Type B pancreatic cell (in vitro differentiated cells): ENCODE results near the gene SIK2. TPM values are rescaled to one million over a fixed set of nuclear protein-coding genes. Genes with fewer than 3 reads are reported as not detected.
"Not testable (repeated sequence)": the region's sequence is repeated elsewhere in the genome, so short reads cannot be mapped to it uniquely, and the experiment has no call there.

Experiments
- DNase-seq: peaks from one replicate; pipeline ENCODE4 v3.0.0; 2021; ENCODE audit warnings: mixed read lengths; ENCODE audit not compliant: unreplicated experiment; ENCODE audit errors: extremely low spot score
- H3K27ac Mint-ChIP-seq: 2 replicates; pipeline ENCODE4 v1.8.0; 2021; ENCODE audit warnings: mild to moderate bottlenecking, mixed read lengths
- H3K27me3 Mint-ChIP-seq: 2 replicates; pipeline ENCODE4 v1.8.0; 2021; ENCODE audit warnings: mixed read lengths
- H3K36me3 Mint-ChIP-seq: 2 replicates; pipeline ENCODE4 v1.8.0; 2021; ENCODE audit warnings: mixed read lengths
- H3K4me1 Mint-ChIP-seq: one replicate; pipeline ENCODE4 v1.8.0; 2021; ENCODE audit warnings: mixed read lengths; ENCODE audit not compliant: unreplicated experiment
- H3K4me3 Mint-ChIP-seq: 2 replicates; pipeline ENCODE4 v1.8.0; 2021; ENCODE audit warnings: mild to moderate bottlenecking, mixed read lengths
- H3K9me3 Mint-ChIP-seq: 2 replicates; pipeline ENCODE4 v1.8.0; 2021; ENCODE audit warnings: mixed read lengths
- CTCF ChIP-seq: fragments of 200-600 bp; sonication (generic); conservative IDR thresholded peaks from 2 replicates; pipeline ENCODE4 v1.5.0; 2021; ENCODE audit warnings: antibody characterized with exemption, mild to moderate bottlenecking
- total RNA-seq: library from RNA; stranded (reverse); gene quantifications from 2 replicates; pipeline ENCODE4 v1.2.1, GENCODE V29; 2021; ENCODE audit warnings: low replicate concordance

The SIK2 gene
- total RNA-seq, 1 donor from 2014 or later = 28.0 TPM

- DNase-seq = no peak
- Mint-ChIP-seq H3K4me3 (peak overlapping the region; percentile 93), H3K27me3 (no peaks in the 10 kb centered on the region), H3K4me1 (peaks cover 20% of the 10 kb centered on the region), H3K36me3 (peaks cover 16% of the 10 kb centered on the region), H3K27ac (peak overlapping the region; percentile 88), H3K9me3 (no peaks in the 10 kb centered on the region)
- no peak for TF ChIP-seq CTCF
Measured at GRCh38 chr11:111765320-111765983, 163.2 kb downstream of the SIK2 start.

DNA sequence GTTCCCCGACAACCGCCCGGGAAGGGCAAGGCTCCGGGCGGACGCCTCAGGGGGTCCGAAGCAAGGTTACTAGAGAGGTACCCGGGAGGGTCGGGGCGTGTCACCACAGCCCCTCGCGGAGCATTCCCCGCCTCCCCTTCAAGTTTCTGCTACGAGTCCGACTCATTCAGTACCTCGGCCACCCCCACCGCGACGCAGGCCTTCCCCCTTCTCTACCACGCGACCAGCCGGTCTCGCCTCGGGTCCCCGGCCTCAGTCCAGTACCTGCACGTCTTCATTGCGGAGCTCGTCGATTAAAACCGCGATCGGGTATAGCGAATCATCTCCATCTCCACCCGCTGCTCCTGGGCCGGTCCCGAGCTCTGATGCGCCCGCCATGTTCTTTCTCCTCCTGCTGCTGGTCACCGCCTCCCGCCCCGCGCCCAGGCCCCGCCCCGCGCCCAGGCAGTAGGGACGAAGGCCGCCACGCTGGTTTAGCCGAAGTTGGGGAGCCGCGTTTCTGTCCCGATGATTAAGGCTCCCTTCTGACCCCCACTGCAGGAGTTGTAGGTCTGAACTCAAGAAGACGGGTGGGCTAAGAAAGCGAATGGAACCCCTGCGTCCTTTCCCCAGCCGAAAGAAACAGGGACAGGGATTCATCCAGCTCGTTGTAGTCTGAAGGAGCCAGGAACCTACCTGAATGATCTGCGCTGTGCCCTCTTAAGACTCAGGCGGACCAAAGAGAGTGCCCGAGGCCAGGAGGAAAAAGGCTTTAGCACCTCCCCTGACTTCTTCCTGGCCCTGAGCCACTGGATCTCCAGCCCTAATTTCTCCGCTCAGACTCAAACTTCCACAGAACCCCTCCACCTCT, 164.0 kb downstream of the SIK2 start, which contains the start of gene PPP2R1B:
Gene PPP2R1B (minus strand): TSS at position 406 of the 850 bp plus-strand sequence. CDS start 28 bp downstream, at position 378.
- H3K27me3 Mint-ChIP-seq = no peaks in the 10 kb centered on the region
- H3K4me1 Mint-ChIP-seq = peaks cover 24% of the 10 kb centered on the region
- peaks cover 13% of the 10 kb centered on the region for H3K36me3 Mint-ChIP-seq
- peak; percentile 77 for DNase-seq
- no peaks in the 10 kb centered on the region for H3K9me3 Mint-ChIP-seq
- peak within 1 kb of the TSS; percentile 88 for H3K27ac Mint-ChIP-seq
- H3K4me3 Mint-ChIP-seq = peak within 1 kb of the TSS; percentile 93
- no peak for TF ChIP-seq CTCF

- Mint-ChIP-seq H3K4me3 (peak overlapping the region; percentile 93), H3K4me1 (peaks cover 24% of the 10 kb centered on the region), H3K27me3 (no peaks in the 10 kb centered on the region), H3K9me3 (no peaks in the 10 kb centered on the region), H3K36me3 (peaks cover 11% of the 10 kb centered on the region), H3K27ac (peak overlapping the region; percentile 88)
- DNase-seq = no peak
- no peak for TF ChIP-seq CTCF
Measured at GRCh38 chr11:111766834-111767142, 164.5 kb downstream of the SIK2 start.

GRCh38 chr11:111770581-111771134, 168.4 kb downstream of the SIK2 start:
- Mint-ChIP-seq H3K36me3 (no peaks in the 10 kb centered on the region), H3K9me3 (no peaks in the 10 kb centered on the region), H3K4me1 (peaks cover 10% of the 10 kb centered on the region), H3K27me3 (no peaks in the 10 kb centered on the region), H3K4me3 (no peak overlapping the region), H3K27ac (peak overlapping the region; percentile 3)
- no peak for DNase-seq
- no peak for TF ChIP-seq CTCF

GRCh38 chr11:111771205-111771604, 169.0 kb downstream of the SIK2 start:
- not testable (repeated sequence) for H3K27ac Mint-ChIP-seq, H3K36me3 Mint-ChIP-seq, H3K9me3 Mint-ChIP-seq, H3K27me3 Mint-ChIP-seq, DNase-seq, H3K4me3 Mint-ChIP-seq
- peaks cover 10% of the 10 kb centered on the region for H3K4me1 Mint-ChIP-seq

GRCh38 chr11:111772535-111772934, 170.3 kb downstream of the SIK2 start:
- no peak for DNase-seq
- no peaks in the 10 kb centered on the region for H3K27me3 Mint-ChIP-seq
- no peak overlapping the region for H3K27ac Mint-ChIP-seq
- no peaks in the 10 kb centered on the region for H3K9me3 Mint-ChIP-seq
- peaks cover 10% of the 10 kb centered on the region for H3K4me1 Mint-ChIP-seq
- no peak for TF ChIP-seq CTCF
- H3K36me3 Mint-ChIP-seq = no peaks in the 10 kb centered on the region
- no peak overlapping the region for H3K4me3 Mint-ChIP-seq
